ENCODE results near the gene RBMS1. TPM values are rescaled to one million over a fixed set of nuclear protein-coding genes. Genes with fewer than 3 reads are reported as not detected.

RBMS1 gene, protein sequence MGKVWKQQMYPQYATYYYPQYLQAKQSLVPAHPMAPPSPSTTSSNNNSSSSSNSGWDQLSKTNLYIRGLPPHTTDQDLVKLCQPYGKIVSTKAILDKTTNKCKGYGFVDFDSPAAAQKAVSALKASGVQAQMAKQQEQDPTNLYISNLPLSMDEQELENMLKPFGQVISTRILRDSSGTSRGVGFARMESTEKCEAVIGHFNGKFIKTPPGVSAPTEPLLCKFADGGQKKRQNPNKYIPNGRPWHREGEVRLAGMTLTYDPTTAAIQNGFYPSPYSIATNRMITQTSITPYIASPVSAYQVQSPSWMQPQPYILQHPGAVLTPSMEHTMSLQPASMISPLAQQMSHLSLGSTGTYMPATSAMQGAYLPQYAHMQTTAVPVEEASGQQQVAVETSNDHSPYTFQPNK
- total RNA-seq, result 102 and 111 TPM in 2 replicates

DNA sequence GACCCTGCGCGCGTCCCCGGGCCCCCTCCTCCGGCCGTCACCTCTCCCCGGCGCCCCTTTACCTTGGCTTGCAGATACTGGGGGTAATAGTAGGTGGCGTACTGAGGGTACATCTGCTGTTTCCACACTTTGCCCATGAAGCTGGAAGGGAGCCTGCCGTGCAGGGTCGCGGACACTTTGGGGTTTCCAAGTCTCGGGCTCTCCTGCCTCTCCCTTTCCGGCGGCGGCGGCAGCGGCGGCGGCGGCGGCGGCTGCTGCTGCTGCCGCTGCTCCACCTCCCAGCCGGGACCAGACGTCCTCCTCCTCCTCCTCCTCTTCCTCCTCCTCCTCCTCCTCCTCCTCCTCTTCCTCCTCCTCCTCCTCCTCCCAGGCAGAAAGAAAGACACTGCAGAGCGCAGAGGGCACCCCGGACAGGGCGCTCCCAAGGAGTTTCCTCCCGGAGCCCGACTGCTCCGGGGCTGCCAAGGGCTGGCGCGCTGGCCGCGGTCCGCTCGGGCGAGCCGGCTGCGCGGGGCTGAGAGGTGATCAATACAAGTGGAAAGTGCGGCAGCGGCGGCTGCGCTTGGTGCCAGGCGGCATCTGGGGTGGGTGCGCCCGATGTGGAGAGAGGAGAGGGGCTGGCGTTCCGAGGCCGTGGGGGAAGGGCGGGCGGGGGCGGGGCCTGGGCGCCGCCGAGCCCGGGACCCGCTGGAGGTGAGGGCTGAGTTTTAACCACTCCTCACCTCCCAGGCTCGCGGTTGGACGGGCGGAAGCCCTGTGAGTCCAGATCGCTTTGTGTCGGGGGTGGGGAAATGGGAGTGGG is at the start of gene RBMS1:
Gene RBMS1 (minus strand): TSS at position 581 of the 802 bp plus-strand sequence. CDS start 444 bp downstream, at position 137.
- peak; percentile 85 for DNase-seq (ENCODE audit: insufficient read length, low spot score, missing footprints)

DNA sequence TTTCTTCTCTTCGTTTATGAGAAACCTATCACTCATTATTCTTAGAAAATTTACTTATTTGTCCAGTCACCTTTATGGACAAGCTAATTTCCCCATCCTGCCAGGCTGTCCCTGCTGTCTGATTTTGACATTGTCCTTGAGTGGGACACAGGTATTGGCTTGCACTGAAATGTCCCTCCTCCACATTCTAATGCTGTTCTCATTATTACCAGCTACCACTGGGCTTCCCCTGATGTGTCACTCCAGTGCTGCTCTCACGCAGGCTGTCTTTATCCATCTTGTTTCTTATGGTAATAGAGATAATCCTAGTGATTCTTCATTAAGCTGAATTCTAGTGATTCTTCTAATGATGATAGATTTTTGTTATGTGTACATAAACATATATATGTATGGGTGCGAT is 48.1 kb upstream of the RBMS1 start:
- H3K4me1 ChIP-seq (ENCODE audit: insufficient read depth, low read length), result no peaks in the 10 kb centered on the region
- H3K36me3 ChIP-seq (ENCODE audit: insufficient read depth, low read length), result no peaks in the 10 kb centered on the region
- no peaks in the 10 kb centered on the region for H4K20me1 ChIP-seq (ENCODE audit: insufficient read depth, low read length)
- no peaks in the 10 kb centered on the region for H3K27me3 ChIP-seq (ENCODE audit: insufficient read depth, low read length)
- H2AFZ ChIP-seq (ENCODE audit: low read length), result no peak overlapping the region
- TF ChIP-seq, protein P1, sequence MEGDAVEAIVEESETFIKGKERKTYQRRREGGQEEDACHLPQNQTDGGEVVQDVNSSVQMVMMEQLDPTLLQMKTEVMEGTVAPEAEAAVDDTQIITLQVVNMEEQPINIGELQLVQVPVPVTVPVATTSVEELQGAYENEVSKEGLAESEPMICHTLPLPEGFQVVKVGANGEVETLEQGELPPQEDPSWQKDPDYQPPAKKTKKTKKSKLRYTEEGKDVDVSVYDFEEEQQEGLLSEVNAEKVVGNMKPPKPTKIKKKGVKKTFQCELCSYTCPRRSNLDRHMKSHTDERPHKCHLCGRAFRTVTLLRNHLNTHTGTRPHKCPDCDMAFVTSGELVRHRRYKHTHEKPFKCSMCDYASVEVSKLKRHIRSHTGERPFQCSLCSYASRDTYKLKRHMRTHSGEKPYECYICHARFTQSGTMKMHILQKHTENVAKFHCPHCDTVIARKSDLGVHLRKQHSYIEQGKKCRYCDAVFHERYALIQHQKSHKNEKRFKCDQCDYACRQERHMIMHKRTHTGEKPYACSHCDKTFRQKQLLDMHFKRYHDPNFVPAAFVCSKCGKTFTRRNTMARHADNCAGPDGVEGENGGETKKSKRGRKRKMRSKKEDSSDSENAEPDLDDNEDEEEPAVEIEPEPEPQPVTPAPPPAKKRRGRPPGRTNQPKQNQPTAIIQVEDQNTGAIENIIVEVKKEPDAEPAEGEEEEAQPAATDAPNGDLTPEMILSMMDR (IDR thresholded peaks at IDR 0.05; ENCODE audit: extremely low read depth, low read depth, low read length), result no peak
- H3K4me3 ChIP-seq (ENCODE audit: insufficient read depth, low read length), result no peak overlapping the region
- no peaks in the 10 kb centered on the region for H3K79me2 ChIP-seq (ENCODE audit: insufficient read depth, low read length)
- no peaks in the 10 kb centered on the region for H3K9me3 ChIP-seq (ENCODE audit: low read depth, low read length)
- no peak overlapping the region for H3K27ac ChIP-seq (ENCODE audit: low read depth, low read length)
- no peak overlapping the region for H3K4me2 ChIP-seq (ENCODE audit: insufficient read depth, low read length)
- DNase-seq (ENCODE audit: insufficient read length, low spot score, missing footprints), result no peak

More for the DNA sequence above, at the start of gene RBMS1:
- Histone ChIP-seq H3K79me2 (ENCODE audit: insufficient read depth, low read length) (peaks cover 50% of the 10 kb centered on the region), H4K20me1 (ENCODE audit: insufficient read depth, low read length) (no peaks in the 10 kb centered on the region), H3K36me3 (ENCODE audit: insufficient read depth, low read length) (no peaks in the 10 kb centered on the region), H3K4me2 (ENCODE audit: insufficient read depth, low read length) (peak within 1 kb of the TSS; percentile 94), H3K4me1 (ENCODE audit: insufficient read depth, low read length) (peaks cover 27% of the 10 kb centered on the region), H3K27me3 (ENCODE audit: insufficient read depth, low read length) (no peaks in the 10 kb centered on the region), H2AFZ (ENCODE audit: low read length) (peak within 1 kb of the TSS; percentile 83), H3K27ac (ENCODE audit: low read depth, low read length) (peak within 1 kb of the TSS; percentile 92), H3K9me3 (ENCODE audit: low read depth, low read length) (no peaks in the 10 kb centered on the region), H3K4me3 (ENCODE audit: insufficient read depth, low read length) (peak within 1 kb of the TSS; percentile 90)
- TF ChIP-seq, protein P1 (IDR thresholded peaks at IDR 0.05; ENCODE audit: extremely low read depth, low read depth, low read length), result no peak

DNA sequence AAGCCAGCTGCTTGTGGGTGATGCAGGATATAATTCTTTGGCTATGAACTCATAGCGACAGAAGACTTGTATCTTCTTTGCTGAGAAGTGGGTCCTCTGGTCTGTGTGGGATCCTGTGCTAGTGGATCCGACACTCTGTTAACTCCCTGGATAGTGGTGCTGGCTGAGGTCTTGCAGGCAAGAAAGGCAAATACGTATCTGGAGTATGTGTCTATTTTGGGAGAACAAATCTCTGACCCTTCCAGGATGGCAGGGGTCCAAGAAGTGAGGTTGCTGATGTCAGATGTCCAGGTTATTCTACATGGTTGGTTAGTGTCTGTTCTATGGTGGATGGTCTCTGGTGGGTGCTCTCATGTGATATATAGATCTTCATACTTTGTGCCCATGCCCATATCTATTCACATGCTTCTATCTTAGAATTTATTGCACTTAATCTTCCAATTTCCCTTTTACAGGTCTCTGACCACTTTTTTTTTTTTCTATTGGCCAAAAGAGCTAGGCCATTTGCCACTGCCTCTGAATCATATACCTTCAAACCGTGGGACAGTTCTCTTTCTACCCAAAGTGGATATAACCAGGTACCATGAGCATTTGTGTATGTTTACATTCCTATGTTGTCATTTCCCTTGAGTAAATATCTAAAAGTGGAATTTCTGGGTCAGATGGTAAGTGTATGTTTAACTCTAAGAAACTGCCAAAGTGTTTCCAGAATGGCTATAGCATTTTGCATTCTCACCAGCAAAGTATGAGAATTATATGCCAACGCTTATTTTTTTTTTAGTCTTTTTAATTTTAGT is 45.1 kb upstream of the RBMS1 start:
- H3K27ac ChIP-seq (ENCODE audit: low read depth, low read length), result no peak overlapping the region
- no peaks in the 10 kb centered on the region for H3K79me2 ChIP-seq (ENCODE audit: insufficient read depth, low read length)
- no peaks in the 10 kb centered on the region for H3K9me3 ChIP-seq (ENCODE audit: low read depth, low read length)
- H3K36me3 ChIP-seq (ENCODE audit: insufficient read depth, low read length), result no peaks in the 10 kb centered on the region
- peaks cover 9% of the 10 kb centered on the region for H3K4me1 ChIP-seq (ENCODE audit: insufficient read depth, low read length)
- H3K4me3 ChIP-seq (ENCODE audit: insufficient read depth, low read length), result no peak overlapping the region
- no peak overlapping the region for H3K4me2 ChIP-seq (ENCODE audit: insufficient read depth, low read length)
- no peaks in the 10 kb centered on the region for H4K20me1 ChIP-seq (ENCODE audit: insufficient read depth, low read length)
- no peak for DNase-seq (ENCODE audit: insufficient read length, low spot score, missing footprints)
- peak overlapping the region; percentile 47 for H2AFZ ChIP-seq (ENCODE audit: low read length)
- no peaks in the 10 kb centered on the region for H3K27me3 ChIP-seq (ENCODE audit: insufficient read depth, low read length)
- TF ChIP-seq, protein P1 (IDR thresholded peaks at IDR 0.05; ENCODE audit: extremely low read depth, low read depth, low read length), result no peak
